ENCODE results near the gene BMPR1B. TPM values are rescaled to one million over a fixed set of nuclear protein-coding genes. Genes with fewer than 3 reads are reported as not detected.

Gene BMPR1B
- total and polyA plus RNA-seq, 9 of the 15 experiments (the other 6 are each of a cell fraction or from before 2014, with no cell fraction given), result 0.01 TPM; not detected in 8

DNA sequence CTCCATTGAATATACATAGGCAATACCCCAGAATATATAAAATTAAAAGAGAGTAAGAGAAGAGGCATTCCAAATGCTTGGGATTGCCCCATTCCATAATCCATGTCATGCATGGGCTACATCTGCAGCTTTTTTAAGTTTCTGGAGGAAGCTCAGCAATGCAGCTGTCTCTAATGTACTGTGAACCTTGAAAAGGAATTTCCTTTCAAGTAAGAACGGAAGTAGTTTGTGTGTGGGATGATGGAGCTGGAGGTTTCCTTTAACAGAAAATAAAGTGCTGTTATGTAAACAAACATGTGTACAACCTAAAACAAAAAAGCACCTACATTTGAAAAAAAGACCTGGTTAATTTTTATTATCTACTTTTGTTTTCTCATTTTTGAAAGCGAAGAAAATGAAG is 303.5 kb downstream of the BMPR1B start (continued):
- TF ChIP-seq, protein P1, sequence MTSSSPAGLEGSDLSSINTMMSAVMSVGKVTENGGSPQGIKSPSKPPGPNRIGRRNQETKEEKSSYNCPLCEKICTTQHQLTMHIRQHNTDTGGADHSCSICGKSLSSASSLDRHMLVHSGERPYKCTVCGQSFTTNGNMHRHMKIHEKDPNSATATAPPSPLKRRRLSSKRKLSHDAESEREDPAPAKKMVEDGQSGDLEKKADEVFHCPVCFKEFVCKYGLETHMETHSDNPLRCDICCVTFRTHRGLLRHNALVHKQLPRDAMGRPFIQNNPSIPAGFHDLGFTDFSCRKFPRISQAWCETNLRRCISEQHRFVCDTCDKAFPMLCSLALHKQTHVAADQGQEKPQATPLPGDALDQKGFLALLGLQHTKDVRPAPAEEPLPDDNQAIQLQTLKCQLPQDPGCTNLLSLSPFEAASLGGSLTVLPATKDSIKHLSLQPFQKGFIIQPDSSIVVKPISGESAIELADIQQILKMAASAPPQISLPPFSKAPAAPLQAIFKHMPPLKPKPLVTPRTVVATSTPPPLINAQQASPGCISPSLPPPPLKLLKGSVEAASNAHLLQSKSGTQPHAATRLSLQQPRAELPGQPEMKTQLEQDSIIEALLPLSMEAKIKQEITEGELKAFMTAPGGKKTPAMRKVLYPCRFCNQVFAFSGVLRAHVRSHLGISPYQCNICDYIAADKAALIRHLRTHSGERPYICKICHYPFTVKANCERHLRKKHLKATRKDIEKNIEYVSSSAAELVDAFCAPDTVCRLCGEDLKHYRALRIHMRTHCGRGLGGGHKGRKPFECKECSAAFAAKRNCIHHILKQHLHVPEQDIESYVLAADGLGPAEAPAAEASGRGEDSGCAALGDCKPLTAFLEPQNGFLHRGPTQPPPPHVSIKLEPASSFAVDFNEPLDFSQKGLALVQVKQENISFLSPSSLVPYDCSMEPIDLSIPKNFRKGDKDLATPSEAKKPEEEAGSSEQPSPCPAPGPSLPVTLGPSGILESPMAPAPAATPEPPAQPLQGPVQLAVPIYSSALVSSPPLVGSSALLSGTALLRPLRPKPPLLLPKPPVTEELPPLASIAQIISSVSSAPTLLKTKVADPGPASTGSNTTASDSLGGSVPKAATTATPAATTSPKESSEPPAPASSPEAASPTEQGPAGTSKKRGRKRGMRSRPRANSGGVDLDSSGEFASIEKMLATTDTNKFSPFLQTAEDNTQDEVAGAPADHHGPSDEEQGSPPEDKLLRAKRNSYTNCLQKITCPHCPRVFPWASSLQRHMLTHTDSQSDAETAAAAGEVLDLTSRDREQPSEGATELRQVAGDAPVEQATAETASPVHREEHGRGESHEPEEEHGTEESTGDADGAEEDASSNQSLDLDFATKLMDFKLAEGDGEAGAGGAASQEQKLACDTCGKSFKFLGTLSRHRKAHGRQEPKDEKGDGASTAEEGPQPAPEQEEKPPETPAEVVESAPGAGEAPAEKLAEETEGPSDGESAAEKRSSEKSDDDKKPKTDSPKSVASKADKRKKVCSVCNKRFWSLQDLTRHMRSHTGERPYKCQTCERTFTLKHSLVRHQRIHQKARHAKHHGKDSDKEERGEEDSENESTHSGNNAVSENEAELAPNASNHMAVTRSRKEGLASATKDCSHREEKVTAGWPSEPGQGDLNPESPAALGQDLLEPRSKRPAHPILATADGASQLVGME (CRISPR knock-in tag; IDR thresholded peaks at IDR 0.05), result no peak
- TF ChIP-seq PYGO2 (tag; IDR thresholded peaks at IDR 0.05) (no peak), PRDM10 (IDR thresholded peaks at IDR 0.05; ENCODE audit: partially characterized antibody) (no peak), HDAC6 (IDR thresholded peaks at IDR 0.05; ENCODE audit: low read depth, low read length) (no peak), E2F1 (CRISPR knock-in tag; IDR thresholded peaks at IDR 0.05) (no peak), ZC3H4 (CRISPR knock-in tag; IDR thresholded peaks at IDR 0.05; ENCODE audit: borderline replicate concordance) (no peak), E2F8 (IDR thresholded peaks at IDR 0.05; ENCODE audit: low read depth, partially characterized antibody) (no peak), SRSF1 (IDR thresholded peaks at IDR 0.05; ENCODE audit: low read depth, low read length) (no peak), CBFB (CRISPR knock-in tag; IDR thresholded peaks at IDR 0.05) (no peak), BRCA1 (IDR thresholded peaks at IDR 0.05) (no peak), BRCA1 (CRISPR knock-in tag; IDR thresholded peaks at IDR 0.05) (no peak), DIDO1 (tag; IDR thresholded peaks at IDR 0.05; ENCODE audit: low read depth) (no peak)
